Nephron (organoid): ENCODE results near the gene CDH4.

ENCODE experiments used
- H3K27ac Mint-ChIP-seq, 3 experiments: 2 replicates each; pipeline ENCODE4 v1.8.0; 2020; ENCODE audit warnings: mixed read lengths in 3 of 3, mild to moderate bottlenecking in 2 of 3, moderate library complexity in 1 of 3
- H3K27me3 Mint-ChIP-seq: 2 replicates; pipeline ENCODE4 v1.8.0; 2021; ENCODE audit warnings: low read depth, mild to moderate bottlenecking, moderate library complexity, mixed read lengths
- H3K36me3 Mint-ChIP-seq: 2 replicates; pipeline ENCODE4 v1.8.0; 2020; ENCODE audit warnings: low read depth, mixed read lengths
- H3K4me1 Mint-ChIP-seq: 2 replicates; pipeline ENCODE4 v1.8.0; 2020; ENCODE audit warnings: mixed read lengths
- H3K4me3 Mint-ChIP-seq, 3 experiments: 2 replicates each; pipeline ENCODE4 v1.8.0; 2020; ENCODE audit warnings: mild to moderate bottlenecking in 3 of 3, mixed read lengths in 3 of 3, moderate library complexity in 2 of 3
- H3K9me3 Mint-ChIP-seq: 2 replicates; pipeline ENCODE4 v1.8.0; 2020; ENCODE audit warnings: mixed read lengths
- CTCF ChIP-seq, 3 experiments: fragments of 200-600 bp; sonication (generic); IDR thresholded peaks; one replicate each; pipeline ENCODE4 v1.5.0; 2021; ENCODE audit warnings: antibody characterized with exemption in 3 of 3; ENCODE audit not compliant: unreplicated experiment in 3 of 3

CDH4 gene

GRCh38 chr20:61933951-61934715 is 682.1 kb downstream of the CDH4 start:
- no peak for TF ChIP-seq CTCF (IDR thresholded peaks at IDR 0.05; ENCODE audit: unreplicated experiment in 3 of 3)
- no peaks in the 10 kb centered on the region for H3K4me1 Mint-ChIP-seq
- H3K4me3 Mint-ChIP-seq: no peak overlapping the region
- H3K36me3 Mint-ChIP-seq: no peaks in the 10 kb centered on the region
- H3K9me3 Mint-ChIP-seq: no peaks in the 10 kb centered on the region
- H3K27me3 Mint-ChIP-seq: peaks cover 11% of the 10 kb centered on the region
- no peak overlapping the region for H3K27ac Mint-ChIP-seq

GRCh38 chr20:61934716-61935530 is 682.9 kb downstream of the CDH4 start:
- Mint-ChIP-seq H3K36me3 (no peaks in the 10 kb centered on the region), H3K4me1 (no peaks in the 10 kb centered on the region), H3K27ac (no peak overlapping the region), H3K9me3 (no peaks in the 10 kb centered on the region), H3K27me3 (peaks cover 11% of the 10 kb centered on the region), H3K4me3 (no peak overlapping the region)
- no peak for TF ChIP-seq CTCF (IDR thresholded peaks at IDR 0.05; ENCODE audit: unreplicated experiment in 3 of 3)

GRCh38 chr20:61935926-61936700 is 684.1 kb downstream of the CDH4 start:
- H3K4me1 Mint-ChIP-seq: no peaks in the 10 kb centered on the region
- H3K9me3 Mint-ChIP-seq: no peaks in the 10 kb centered on the region
- H3K36me3 Mint-ChIP-seq: no peaks in the 10 kb centered on the region
- no peak overlapping the region for H3K27ac Mint-ChIP-seq
- TF ChIP-seq CTCF (IDR thresholded peaks at IDR 0.05; ENCODE audit: unreplicated experiment in 3 of 3): no peak
- no peak overlapping the region for H3K4me3 Mint-ChIP-seq
- H3K27me3 Mint-ChIP-seq: peaks cover 11% of the 10 kb centered on the region

- no peaks in the 10 kb centered on the region for H3K36me3 Mint-ChIP-seq
These were observed 684.7 kb downstream of the CDH4 start for GRCh38 chr20:61936701-61937131.

More at GRCh38 chr20:61936701-61937131, 684.7 kb downstream of the CDH4 start:
- H3K4me3 Mint-ChIP-seq: no peak overlapping the region
- H3K27ac Mint-ChIP-seq: no peak overlapping the region
- no peaks in the 10 kb centered on the region for H3K4me1 Mint-ChIP-seq
- H3K27me3 Mint-ChIP-seq: peaks cover 11% of the 10 kb centered on the region
- no peak for TF ChIP-seq CTCF (IDR thresholded peaks at IDR 0.05; ENCODE audit: unreplicated experiment in 3 of 3)
- no peaks in the 10 kb centered on the region for H3K9me3 Mint-ChIP-seq
